Endometrium (tissue), 2 donors: ENCODE measurements around the gene THPO.
"Not testable (repeated sequence)": the region's sequence is repeated elsewhere in the genome, so short reads cannot be mapped to it uniquely, and the experiment has no call there.

ENCODE experiments used
- FAIRE-seq: peaks from 2 replicates; lab custom pipeline; 2012; peaks lifted over from hg19 to GRCh38; lab: Jason Lieb, UNC
- donor health status: control.
- donor health status: control.

Gene THPO

GRCh38 chr3:184349563-184350470, 28.2 kb downstream of the THPO start:
- FAIRE-seq, result no peak

- no peak for FAIRE-seq
These were observed 30.0 kb downstream of the THPO start for GRCh38 chr3:184348057-184348382.

GRCh38 chr3:184347321-184348056, 30.5 kb downstream of the THPO start:
- FAIRE-seq, result no peak

- no peak for FAIRE-seq
These were observed 31.4 kb downstream of the THPO start for GRCh38 chr3:184346480-184347190.

GRCh38 chr3:184345317-184346144, 32.5 kb downstream of the THPO start:
- no peak for FAIRE-seq

GRCh38 chr3:184344579-184345316, 33.3 kb downstream of the THPO start:
- FAIRE-seq, result no peak

GRCh38 chr3:184343200-184343876, 34.7 kb downstream of the THPO start:
- FAIRE-seq, result no peak

- no peak for FAIRE-seq
These were observed 36.1 kb downstream of the THPO start for GRCh38 chr3:184341925-184342324.

GRCh38 chr3:184339451-184340135, 38.4 kb downstream of the THPO start:
- not testable (repeated sequence) for FAIRE-seq

- no peak for FAIRE-seq
These were observed 39.0 kb downstream of the THPO start for GRCh38 chr3:184339001-184339400.

GRCh38 chr3:184338511-184338945, 39.5 kb downstream of the THPO start:
- FAIRE-seq, result no peak

- no peak for FAIRE-seq
These were observed 40.0 kb downstream of the THPO start for GRCh38 chr3:184337981-184338380.

- FAIRE-seq, result no peak
These were observed 40.6 kb downstream of the THPO start, which contains the start of gene FAM131A for GRCh38 chr3:184337399-184337714. Gene FAM131A (plus strand): TSS chr3:184337600. CDS start chr3:184337631, 31 bp downstream.

GRCh38 chr3:184336547-184337398, 41.2 kb downstream of the THPO start:
- FAIRE-seq, result no peak

- no peak for FAIRE-seq
These were observed 42.1 kb downstream of the THPO start for GRCh38 chr3:184335661-184336546.

GRCh38 chr3:184335291-184335660, 42.7 kb downstream of the THPO start:
- no peak for FAIRE-seq

GRCh38 chr3:184334470-184335158, 43.4 kb downstream of the THPO start:
- FAIRE-seq, result no peak
